ENCODE measurements around the gene CECR2.

CECR2 gene

GRCh38 chr22:17438026-17438425, 68.8 kb downstream of the CECR2 start:
- ATAC-seq: no peak
- TF ChIP-seq TOX (CRISPR knock-in tag; IDR thresholded peaks at IDR 0.05; ENCODE audit: borderline replicate concordance) (no peak), OSR1 (CRISPR knock-in tag; IDR thresholded peaks at IDR 0.05) (no peak), ZFP3 (CRISPR knock-in tag; IDR thresholded peaks at IDR 0.05) (no peak), PATZ1 (CRISPR knock-in tag; IDR thresholded peaks at IDR 0.05; ENCODE audit: borderline replicate concordance) (no peak), ZNF70 (CRISPR knock-in tag; IDR thresholded peaks at IDR 0.05) (no peak), ZNF8 (CRISPR knock-in tag; IDR thresholded peaks at IDR 0.05) (no peak), ESRRG (CRISPR knock-in tag; IDR thresholded peaks at IDR 0.05) (no peak), TSHZ2 (CRISPR knock-in tag; IDR thresholded peaks at IDR 0.05) (no peak), CREB5 (CRISPR knock-in tag; IDR thresholded peaks at IDR 0.05; ENCODE audit: low read depth) (no peak), POU6F1 (CRISPR knock-in tag; IDR thresholded peaks at IDR 0.05; ENCODE audit: borderline replicate concordance, low read depth) (no peak), CSRNP3 (CRISPR knock-in tag; IDR thresholded peaks at IDR 0.05) (no peak), BACH2 (CRISPR knock-in tag; IDR thresholded peaks at IDR 0.05; ENCODE audit: borderline replicate concordance) (no peak), GLIS3 (CRISPR knock-in tag; IDR thresholded peaks at IDR 0.05) (no peak), TCF4 (CRISPR knock-in tag; IDR thresholded peaks at IDR 0.05; ENCODE audit: borderline replicate concordance) (no peak), ZNF565 (CRISPR knock-in tag; conservative IDR thresholded peaks at IDR 0.05; ENCODE audit: low read depth) (no peak), ZC3H10 (CRISPR knock-in tag; IDR thresholded peaks at IDR 0.05) (no peak)

GRCh38 chr22:17441326-17441725, 72.1 kb downstream of the CECR2 start:
- TF ChIP-seq GLIS3 (CRISPR knock-in tag; IDR thresholded peaks at IDR 0.05) (no peak), ZFP30 (CRISPR knock-in tag; IDR thresholded peaks at IDR 0.05) (no peak), TOX (CRISPR knock-in tag; IDR thresholded peaks at IDR 0.05; ENCODE audit: borderline replicate concordance) (no peak), TSHZ2 (CRISPR knock-in tag; IDR thresholded peaks at IDR 0.05) (no peak), ZFP3 (CRISPR knock-in tag; IDR thresholded peaks at IDR 0.05) (no peak), ARNTL (CRISPR knock-in tag; IDR thresholded peaks at IDR 0.05; ENCODE audit: borderline replicate concordance, low read depth) (no peak), BACH2 (CRISPR knock-in tag; IDR thresholded peaks at IDR 0.05; ENCODE audit: borderline replicate concordance) (no peak), OSR1 (CRISPR knock-in tag; IDR thresholded peaks at IDR 0.05) (no peak), ZNF565 (CRISPR knock-in tag; conservative IDR thresholded peaks at IDR 0.05; ENCODE audit: low read depth) (no peak), CREB5 (CRISPR knock-in tag; IDR thresholded peaks at IDR 0.05; ENCODE audit: low read depth) (no peak), ISL1 (CRISPR knock-in tag; IDR thresholded peaks at IDR 0.05) (no peak)
- no peak for ATAC-seq

All from SK-N-SH treated with all-trans-retinoic acid at 6 μM for 48 hours (cell line).